Esophagus squamous epithelium (tissue), 5 donors: ENCODE results near the gene VAPA. TPM values are rescaled to one million over a fixed set of nuclear protein-coding genes. Genes with fewer than 3 reads are reported as not detected.

Experiments used
- DNase-seq: peaks from one replicate; lab custom pipeline; 2025; lab: John Stamatoyannopoulos, UW
- H3K27ac ChIP-seq, 4 donors: fragments of 200-600 bp; sonication (generic); one replicate each; pipeline ENCODE4 v1.5.1; 2016 to 2019; ENCODE audit warnings: mild to moderate bottlenecking in 1 of 4
- H3K27me3 ChIP-seq, 4 donors: fragments of 200-600 bp; sonication (generic); 1 replicate in 3 of 4; 2 replicates in 1 of 4; pipeline versions ENCODE4 v1.5.1 to v1.6.0; 2017 to 2021; ENCODE audit warnings: antibody characterized with exemption in 1 of 4
- H3K36me3 ChIP-seq, 3 donors: fragments of 200-600 bp; sonication (generic); one replicate each; pipeline ENCODE4 v1.5.1; 2016 to 2019
- H3K4me1 ChIP-seq, 3 donors: fragments of 200-600 bp; sonication (generic); one replicate each; pipeline ENCODE4 v1.5.1; 2017 to 2019
- H3K4me3 ChIP-seq, 4 donors: fragments of 200-600 bp; sonication (generic); 1 replicate in 3 of 4; 2 replicates in 1 of 4; pipeline ENCODE4 v1.5.1; 2016 to 2019; ENCODE audit warnings: mild to moderate bottlenecking in 2 of 4, moderate library complexity in 1 of 4
- H3K9me3 ChIP-seq, 3 donors: fragments of 200-600 bp; sonication (generic); one replicate each; pipeline ENCODE4 v1.5.1; 2016 to 2019
- CTCF ChIP-seq, 6 experiments: fragments of 450-650 bp in 4 of 6; fragments of 200-600 bp in 2 of 6; sonication (generic) in 2 of 6; IDR thresholded peaks; one replicate each; pipeline ENCODE4 v1.5.1; 2016 to 2019; ENCODE audit warnings: antibody characterized with exemption in 6 of 6, mild to moderate bottlenecking in 4 of 6, moderate library complexity in 4 of 6
- POLR2A ChIP-seq, 4 donors: fragments of 450-650 bp; IDR thresholded peaks; one replicate each; pipeline ENCODE4 v1.6.1; 2017; ENCODE audit warnings: antibody characterized with exemption in 4 of 4, mild to moderate bottlenecking in 4 of 4, moderate library complexity in 3 of 4
- WGBS, 2 donors: methylation state at CpG; one replicate each; pipeline ENCODE4 v1.1.5; 2018; 5-methylcytosine and 5-hydroxymethylcytosine counted together
- intact Hi-C: fragments of 100-400 bp; cut with DNase I; formaldehyde crosslinking; loops from one replicate; pipeline ENCODE4 v1.15.0; 2022
- total RNA-seq, 4 donors: library from RNA; depleted of rRNA; stranded (reverse); fragments of >200 nt; gene quantifications; one replicate each; pipeline ENCODE4 v1.1.0, GENCODE V29; 2016
- donor health status: DM: yes; HTN: yes; CAD: no.

The VAPA gene
- total RNA-seq, 4 donors from 2014 or later = 252 to 287 (median 268) TPM

- Histone ChIP-seq H3K9me3 (no peaks in the 10 kb centered on the region), H3K4me1 (peaks cover 26 to 95% (median 76%) of the 10 kb centered on the region in 3 donors), H3K27me3 (no peaks in the 10 kb centered on the region), H3K27ac (no peak overlapping the region), H3K4me3 (no peak overlapping the region), H3K36me3 (peaks cover 0 to 5% (median 0%) of the 10 kb centered on the region in 3 donors)
- DNase-seq = no peak
- intact Hi-C loops = loop anchor here (10.0 kb wide), 1 partner anchor 205 kb away; no protein-coding TSS in a partner anchor
- no peak for TF ChIP-seq POLR2A (IDR thresholded peaks at IDR 0.05)
- no peak for TF ChIP-seq CTCF (IDR thresholded peaks at IDR 0.05)
- 64 to 65% methylated on average over 8 of the region's 8 CpGs for WGBS, 2 donors
Measured at GRCh38 chr18:9919564-9920232, 5.9 kb downstream of the VAPA start.

- Histone ChIP-seq H3K36me3 (peaks cover 0 to 5% (median 0%) of the 10 kb centered on the region in 3 donors), H3K27ac (peak overlapping the region in 1 of 4 donors; percentile 6), H3K4me3 (no peak overlapping the region), H3K4me1 (peaks cover 16 to 100% (median 72%) of the 10 kb centered on the region in 3 donors), H3K9me3 (no peaks in the 10 kb centered on the region), H3K27me3 (no peaks in the 10 kb centered on the region)
- DNase-seq = no peak
- TF ChIP-seq CTCF (IDR thresholded peaks at IDR 0.05) = no peak
- no peak for TF ChIP-seq POLR2A (IDR thresholded peaks at IDR 0.05)
- intact Hi-C loops = loop anchor here (10.0 kb wide), 1 partner anchor 208 kb away; no protein-coding TSS in a partner anchor
- WGBS, 2 donors = 44 to 50% methylated on average over 4 of the region's 4 CpGs
Measured at GRCh38 chr18:9922592-9923311, 8.9 kb downstream of the VAPA start.

- 27 to 31% methylated on average over 4 of the region's 4 CpGs for WGBS, 2 donors
- TF ChIP-seq CTCF (IDR thresholded peaks at IDR 0.05) = no peak
- no peak for TF ChIP-seq POLR2A (IDR thresholded peaks at IDR 0.05)
- Histone ChIP-seq H3K27me3 (no peaks in the 10 kb centered on the region), H3K4me3 (no peak overlapping the region), H3K36me3 (peaks cover 0 to 5% (median 0%) of the 10 kb centered on the region in 3 donors), H3K9me3 (no peaks in the 10 kb centered on the region), H3K4me1 (peaks cover 12 to 100% (median 64%) of the 10 kb centered on the region in 3 donors), H3K27ac (peak overlapping the region in 1 of 4 donors; percentile 41)
- no peak for DNase-seq
- intact Hi-C loops = loop anchor here (10.0 kb wide), 1 partner anchor 210 kb away; no protein-coding TSS in a partner anchor
Measured at GRCh38 chr18:9924371-9924943, 10.6 kb downstream of the VAPA start.

- H3K27me3 ChIP-seq = no peaks in the 10 kb centered on the region
- TF ChIP-seq CTCF (IDR thresholded peaks at IDR 0.05) = no peak
- TF ChIP-seq POLR2A (IDR thresholded peaks at IDR 0.05) = no peak
- WGBS, 2 donors = 48 to 67% methylated on average over 1 of the region's 1 CpG
- no peak overlapping the region for H3K4me3 ChIP-seq
- peaks cover 0 to 5% (median 0%) of the 10 kb centered on the region in 3 donors for H3K36me3 ChIP-seq
- intact Hi-C loops = loop anchor here (10.0 kb wide), 1 partner anchor 211 kb away; no protein-coding TSS in a partner anchor
- no peaks in the 10 kb centered on the region for H3K9me3 ChIP-seq
- DNase-seq = no peak
- peak overlapping the region in 1 of 4 donors; percentile 41 for H3K27ac ChIP-seq
- peaks cover 10 to 96% (median 60%) of the 10 kb centered on the region in 3 donors for H3K4me1 ChIP-seq
Measured at GRCh38 chr18:9925369-9925768, 11.6 kb downstream of the VAPA start.
